Neural cell (in vitro differentiated cells): ENCODE data around the gene TMC1. TPM values are rescaled to one million over a fixed set of nuclear protein-coding genes. Genes with fewer than 3 reads are reported as not detected.

Source experiments
- H2AFZ ChIP-seq: fragments of 200-600, 300-800 bp; sonication (generic), shearing (Covaris generic); 2 replicates; pipeline ENCODE4 v1.6.0; 2014; ENCODE audit warnings: low read depth, mild to moderate bottlenecking, antibody characterized with exemption, low read length, moderate library complexity
- H3F3A ChIP-seq: fragments of 200-600 bp; shearing (Covaris generic); 2 replicates; pipeline ENCODE4 v1.6.1; 2016; ENCODE audit warnings: mild to moderate bottlenecking, moderate library complexity, mixed read lengths, antibody characterized with exemption, low read length; ENCODE audit not compliant: insufficient read depth, poor library complexity, severe bottlenecking
- H3K27ac ChIP-seq: fragments of 200-600, 300-800 bp; sonication (generic), shearing (Covaris generic); 2 replicates; pipeline ENCODE4 v1.5.1; 2014; ENCODE audit warnings: mild to moderate bottlenecking, low read length, moderate library complexity
- H3K27me3 ChIP-seq: fragments of 300-800, 200-600 bp; sonication (generic), shearing (Covaris generic); 2 replicates; pipeline ENCODE4 v1.6.0; 2014; ENCODE audit warnings: mild to moderate bottlenecking, low read depth, low read length, moderate library complexity; ENCODE audit not compliant: insufficient read depth
- H3K36me3 ChIP-seq: fragments of 300-800, 200-600 bp; sonication (generic), shearing (Covaris generic); 2 replicates; pipeline ENCODE4 v1.5.1; 2014; ENCODE audit warnings: mild to moderate bottlenecking, antibody characterized with exemption, low read length, moderate library complexity; ENCODE audit not compliant: insufficient read depth
- H3K4me2 ChIP-seq: fragments of 300-800, 200-600 bp; sonication (generic), shearing (Covaris generic); 2 replicates; pipeline ENCODE4 v1.6.0; 2014; ENCODE audit warnings: mild to moderate bottlenecking, low read length
- H3K4me3 ChIP-seq: fragments of 300-800, 200-600 bp; sonication (generic), shearing (Covaris generic); 2 replicates; pipeline ENCODE4 v1.5.1; 2014; ENCODE audit warnings: mild to moderate bottlenecking, low read length, moderate library complexity
- H3K79me2 ChIP-seq: fragments of 200-600 bp; shearing (Covaris generic); replicated peaks from 2 replicates; pipeline ENCODE4 v1.6.0; 2014; ENCODE audit warnings: mild to moderate bottlenecking, low read length, moderate library complexity; ENCODE audit not compliant: insufficient read depth
- H3K9ac ChIP-seq: fragments of 300-800, 200-600 bp; sonication (generic), shearing (Covaris generic); 2 replicates; pipeline ENCODE4 v1.6.1; 2016; ENCODE audit warnings: mild to moderate bottlenecking, low read length, mixed read lengths
- H3K9me2 ChIP-seq: fragments of 200-600 bp; shearing (Covaris generic); 2 replicates; pipeline ENCODE4 v1.6.1; 2016; ENCODE audit warnings: mild to moderate bottlenecking, low read length, mixed read lengths; ENCODE audit not compliant: insufficient read depth
- H3K9me3 ChIP-seq: fragments of 200-600, 300-800 bp; sonication (generic), shearing (Covaris generic); 2 replicates; pipeline ENCODE4 v1.6.1; 2016; ENCODE audit warnings: mild to moderate bottlenecking, mixed run types, low read length, moderate library complexity, mixed read lengths
- H4K20me1 ChIP-seq: fragments of 200-600 bp; shearing (Covaris generic); 2 replicates; pipeline ENCODE4 v1.6.1; 2016; ENCODE audit warnings: mild to moderate bottlenecking, mixed run types; ENCODE audit not compliant: insufficient read depth
- CTCF ChIP-seq: fragments of 450-650 bp; IDR thresholded peaks from 2 replicates; pipeline ENCODE4 v1.5.1; 2014; ENCODE audit warnings: antibody characterized with exemption, mild to moderate bottlenecking, moderate library complexity; ENCODE audit not compliant: poor library complexity, severe bottlenecking
- EP300 ChIP-seq: fragments of 450-650 bp; conservative IDR thresholded peaks from 2 replicates; pipeline ENCODE4 v1.6.1; 2014; ENCODE audit warnings: antibody characterized with exemption, mild to moderate bottlenecking, moderate library complexity; ENCODE audit not compliant: poor library complexity, severe bottlenecking
- EZH2 ChIP-seq: fragments of 200-600, 300-800 bp; shearing (Covaris generic), sonication (generic); IDR thresholded peaks from 2 replicates; pipeline ENCODE4 v1.6.1; 2014; ENCODE audit warnings: antibody characterized with exemption, low read length, borderline replicate concordance, mild to moderate bottlenecking; ENCODE audit not compliant: insufficient read depth, poor library complexity, severe bottlenecking
- MXI1 ChIP-seq: fragments of 450-650 bp; conservative IDR thresholded peaks from 2 replicates; pipeline ENCODE4 v1.6.1; 2014; ENCODE audit warnings: antibody characterized with exemption, mild to moderate bottlenecking; ENCODE audit not compliant: poor library complexity, severe bottlenecking
- POLR2AphosphoS5 ChIP-seq: IDR thresholded peaks from 2 replicates; pipeline ENCODE4 v1.6.1; 2012
- RAD21 ChIP-seq: fragments of 450-650 bp; conservative IDR thresholded peaks from 2 replicates; pipeline ENCODE4 v1.6.1; 2014; ENCODE audit warnings: antibody characterized with exemption, mild to moderate bottlenecking, moderate library complexity
- REST ChIP-seq: IDR thresholded peaks from 2 replicates; pipeline ENCODE4 v1.6.1; 2012; ENCODE audit warnings: borderline replicate concordance
- SMC3 ChIP-seq: fragments of 450-650 bp; conservative IDR thresholded peaks from 2 replicates; pipeline ENCODE4 v1.6.1; 2014; ENCODE audit warnings: antibody characterized with exemption, mild to moderate bottlenecking, moderate library complexity; ENCODE audit not compliant: poor library complexity
- TAF1 ChIP-seq: IDR thresholded peaks from 2 replicates; pipeline ENCODE4 v1.6.1; 2012; ENCODE audit warnings: low read depth
- polyA plus RNA-seq: library from polyadenylated mRNA; depleted of rRNA; stranded (reverse); fragments of >200 nt; gene quantifications from 2 replicates; pipeline ENCODE4 v1.2.3, GENCODE V29; 2014

Gene TMC1
- polyA plus RNA-seq, 1 donor from 2014 or later: not detected

- Histone ChIP-seq H3K79me2 (no peaks in the 10 kb centered on the region), H3K9me3 (no peaks in the 10 kb centered on the region), H2AFZ (no peak overlapping the region), H3F3A (no peaks in the 10 kb centered on the region), H3K4me2 (no peak overlapping the region), H3K9ac (no peak overlapping the region), H3K4me3 (no peak overlapping the region), H3K27ac (no peak overlapping the region), H3K9me2 (no peaks in the 10 kb centered on the region), H3K36me3 (no peaks in the 10 kb centered on the region), H3K27me3 (no peaks in the 10 kb centered on the region), H4K20me1 (no peaks in the 10 kb centered on the region)
- no peak for TF ChIP-seq RAD21
- TF ChIP-seq CTCF: no peak
- no peak for TF ChIP-seq MXI1
- TF ChIP-seq POLR2AphosphoS5: no peak
Observed at GRCh38 chr9:72614067-72614466, 92.7 kb downstream of the TMC1 start.

GRCh38 chr9:72615931-72616330 is 94.5 kb downstream of the TMC1 start:
- Histone ChIP-seq H3K4me3 (no peak overlapping the region), H3K9me3 (no peaks in the 10 kb centered on the region), H3K79me2 (no peaks in the 10 kb centered on the region), H4K20me1 (no peaks in the 10 kb centered on the region), H3K27ac (no peak overlapping the region), H3K27me3 (no peaks in the 10 kb centered on the region), H3K36me3 (no peaks in the 10 kb centered on the region), H3F3A (no peaks in the 10 kb centered on the region), H3K9me2 (no peaks in the 10 kb centered on the region), H2AFZ (no peak overlapping the region), H3K4me2 (no peak overlapping the region), H3K9ac (no peak overlapping the region)
- TF ChIP-seq POLR2AphosphoS5: no peak
- TF ChIP-seq EZH2: no peak
- TF ChIP-seq SMC3: no peak
- TF ChIP-seq TAF1: no peak
- no peak for TF ChIP-seq CTCF
- TF ChIP-seq REST: no peak
- TF ChIP-seq EP300: no peak
- TF ChIP-seq MXI1: no peak
- TF ChIP-seq RAD21: no peak
